Measurements from ENCODE around the gene ZNF416. TPM values are rescaled to one million over a fixed set of nuclear protein-coding genes. Genes with fewer than 3 reads are reported as not detected.

The ZNF416 gene
- total and polyA plus RNA-seq, 2 of the 8 experiments (the other 6 are each of a cell fraction or from before 2014, with no cell fraction given) = 3.2 to 10.3 TPM

- Histone ChIP-seq H3K23ac (ENCODE audit: insufficient read length) (no peak within 1 kb of the TSS), H4K91ac (replicated peaks; ENCODE audit: insufficient read length, low read length) (no peak within 1 kb of the TSS), H3K36me3 (ENCODE audit: control insufficient read depth in 2 of 4, insufficient read depth in 4 of 4, low read length in 3 of 4) (peaks cover 0 to 10% (median 4%) of the 10 kb centered on the region in 4 experiments; a peak in 4 of 8 replicates), H3K18ac (ENCODE audit: extremely low read depth, low read length) (peak within 1 kb of the TSS; percentile 53; the same call in 1 of the 2 replicates), H3K56ac (replicated peaks; ENCODE audit: insufficient read length, low read depth, low read length) (peak within 1 kb of the TSS; percentile 32), H3K79me2 (ENCODE audit: control insufficient read depth in 1 of 2, insufficient read depth in 2 of 2, low read length in 2 of 2) (peaks cover 8 to 32% of the 10 kb centered on the region in 2 experiments), H3K4ac (replicated peaks; ENCODE audit: insufficient read length, low read depth, low read length) (no peak within 1 kb of the TSS), H3K23me2 (ENCODE audit: low read depth, low read length) (peaks cover 4% of the 10 kb centered on the region; the same call in 1 of the 2 replicates), H2BK12ac (ENCODE audit: low read depth, low read length) (no peak within 1 kb of the TSS), H3K4me2 (ENCODE audit: insufficient read depth in 1 of 2, low read depth in 2 of 2, low read length in 2 of 2) (peak within 1 kb of the TSS; percentile 60 to 88), H2BK20ac (ENCODE audit: low read length) (no peak within 1 kb of the TSS), H3K27ac (ENCODE audit: low read depth, low read length) (peak within 1 kb of the TSS; percentile 62; the same call in 1 of the 2 replicates), H2BK120ac (replicated peaks; ENCODE audit: low read depth, low read length) (no peak within 1 kb of the TSS), H3K79me1 (ENCODE audit: low read depth, low read length) (peaks cover 6% of the 10 kb centered on the region), H3K9ac (replicated peaks in 1 of 4; ENCODE audit: extremely low read depth in 1 of 4, low read depth in 3 of 4, low read length in 3 of 4) (peak within 1 kb of the TSS in 3 of 4 experiments; percentile 73 to 89 (median 77); a peak in 6 of 7 replicates), H3K27me3 (replicated peaks in 1 of 4; ENCODE audit: control insufficient read depth in 3 of 4, extremely low read depth in 1 of 4, insufficient read depth in 3 of 4, low read length in 3 of 4) (no peaks in the 10 kb centered on the region), H4K5ac (ENCODE audit: insufficient read length, low read depth, low read length) (peak within 1 kb of the TSS; percentile 78), H4K20me1 (replicated peaks in 1 of 2; ENCODE audit: control insufficient read depth in 1 of 2, insufficient read depth in 2 of 2, low read length in 2 of 2) (peaks cover 0 to 2% of the 10 kb centered on the region in 2 experiments), H3K4me3 (ENCODE audit: extremely low read depth in 1 of 4, insufficient read depth in 2 of 4, low read depth in 3 of 4, low read length in 4 of 4) (peak within 1 kb of the TSS; percentile 83 to 95 (median 91)), H4K8ac (ENCODE audit: extremely low read depth, insufficient read depth, low read length) (peak within 1 kb of the TSS; percentile 97), H2AK5ac (ENCODE audit: low read depth, low read length) (no peak within 1 kb of the TSS), H3K4me1 (replicated peaks in 1 of 4; ENCODE audit: control insufficient read depth in 3 of 4, insufficient read depth in 4 of 4, low read length in 3 of 4) (peaks cover 0 to 3% (median 2%) of the 10 kb centered on the region in 4 experiments; a peak in 2 of 7 replicates), H3K9me3 (ENCODE audit: insufficient read depth in 2 of 2, low read depth in 1 of 2, low read length in 1 of 2) (no peaks in the 10 kb centered on the region; a peak in 1 of 4 replicates), H2BK5ac (ENCODE audit: low read depth, low read length) (0 out of 2 replicates have a peak within 1 kb of the TSS, but pooled peaks have one; percentile 77), H3K14ac (ENCODE audit: insufficient read length) (no peak within 1 kb of the TSS), H2AFZ (ENCODE audit: low read length) (peak within 1 kb of the TSS; percentile 83), H2BK15ac (ENCODE audit: low read length) (no peak within 1 kb of the TSS)
- 2% methylated on average over 57 of the region's 64 CpGs; no CpG with 5 or more reads in 1 of the 2 experiments for WGBS, 2 experiments (ENCODE audit: extremely low coverage in 1 of 2, insufficient coverage in 1 of 2, insufficient read length in 1 of 2, insufficient replicate concordance in 2 of 2, low coverage in 1 of 2, low lambda C conversion rate in 2 of 2, missing lambda C conversion rate in 1 of 2)
- DNase-seq (ENCODE audit: low read depth in 1 of 2, low spot score in 2 of 2) (peak; percentile 85 to 87), FAIRE-seq (peak; percentile 92)
- POLR2A ChIA-PET (ENCODE audit: partially characterized antibody) = interaction anchor here (0.5 to 1.2 kb wide), 10 partner anchors 16 to 355 kb away, joined by 3 read pairs; partner anchors contain the start of genes ZIK1, ZNF154, ZNF587 and ZNF749
- CTCF ChIA-PET (ENCODE audit: partially characterized antibody) = interaction anchor here (0.5 kb wide), 1 partner anchor 102 kb away, joined by 4 read pairs; no protein-coding TSS in a partner anchor
- TF ChIP-seq EZH2 (IDR thresholded peaks at IDR 0.05; ENCODE audit: low read depth, low read length, severe bottlenecking) (no peak), CREB1 (IDR thresholded peaks at IDR 0.05) (peak; percentile 84), E2F6 (IDR thresholded peaks at IDR 0.05) (peak; percentile 92), RBBP5 (IDR thresholded peaks at IDR 0.05; ENCODE audit: borderline replicate concordance, low read depth, low read length) (peak; percentile 62; the same call in 1 of the 2 replicates), CEBPB (IDR thresholded peaks at IDR 0.05; ENCODE audit: low read depth, low read length) (peak; percentile 19; the same call in 1 of the 2 replicates), YY1 (IDR thresholded peaks at IDR 0.05; ENCODE audit: low read depth, low read length) (no peak), SP1 (IDR thresholded peaks at IDR 0.05; ENCODE audit: low read depth, low read length) (no peak), ATF3 (IDR thresholded peaks at IDR 0.05; ENCODE audit: insufficient read depth, low read depth, low read length) (no peak), EGR1 (IDR thresholded peaks at IDR 0.05; ENCODE audit: borderline replicate concordance, low read depth, low read length) (peak; percentile 44; the same call in 1 of the 2 replicates), SIX5 (IDR thresholded peaks at IDR 0.05; ENCODE audit: low read depth, low read length) (peak; percentile 82)
Observed at GRCh38 chr19:57527136-57527881, 51.4 kb downstream of the ZNF416 start, which contains the start of gene ZNF549. ZNF549 (plus strand) TSS chr19:57527356; CDS start chr19:57527574, 218 bp downstream.
